Left ventricle myocardium inferior (tissue), 1 donor: ENCODE data around the gene DNAJC12. TPM values are rescaled to one million over a fixed set of nuclear protein-coding genes. Genes with fewer than 3 reads are reported as not detected.
A peak's percentile ranks its signal among the peaks of the same experiment; 100 is the strongest.
"Not testable (repeated sequence)": the region's sequence is repeated elsewhere in the genome, so short reads cannot be mapped to it uniquely, and the experiment has no call there.

ENCODE experiments used
- DNase-seq: peaks from one replicate; pipeline ENCODE4 v3.0.0-alpha.2; 2020
- H3K27ac ChIP-seq: fragments of 200-600 bp; replicated peaks from 2 replicates; pipeline ENCODE4 v1.8.0; 2021
- H3K27me3 ChIP-seq: fragments of 200-600 bp; 2 replicates; pipeline ENCODE4 v1.8.0; 2021; ENCODE audit warnings: low read depth
- H3K36me3 ChIP-seq: fragments of 200-600 bp; 2 replicates; pipeline ENCODE4 v1.8.0; 2021
- H3K4me1 ChIP-seq: fragments of 200-600 bp; 2 replicates; pipeline ENCODE4 v1.8.0; 2021
- H3K4me3 ChIP-seq: fragments of 200-600 bp; 2 replicates; pipeline ENCODE4 v1.8.0; 2021; ENCODE audit warnings: mild to moderate bottlenecking, moderate library complexity
- H3K9me3 ChIP-seq: fragments of 200-600 bp; replicated peaks from 2 replicates; pipeline ENCODE4 v1.8.0; 2021
- intact Hi-C: fragments of 100-400 bp; cut with micrococcal nuclease; formaldehyde crosslinking; loops from one replicate; pipeline ENCODE4 v1.11.0; 2022
- total RNA-seq: library from RNA; stranded (reverse); fragmentation: NEBNext Ultra II Directional; extraction: Animal tissue kit (Norgen Biotek cat#: 25700); gene quantifications from one replicate; pipeline ENCODE4 v1.2.1, GENCODE V29; 2021
- TF ChIP-seq, protein P1 (sequence below): fragments of 200-600 bp; IDR thresholded peaks from 2 replicates; pipeline ENCODE4 v1.8.0; 2021; ENCODE audit warnings: antibody characterized with exemption, mild to moderate bottlenecking, borderline replicate concordance
- donor health status: DM: no; HTN: yes; CAD: no; lungs with severe emphysema.

The DNAJC12 gene
- total RNA-seq, 1 donor from 2014 or later = 6.1 TPM

DNA sequence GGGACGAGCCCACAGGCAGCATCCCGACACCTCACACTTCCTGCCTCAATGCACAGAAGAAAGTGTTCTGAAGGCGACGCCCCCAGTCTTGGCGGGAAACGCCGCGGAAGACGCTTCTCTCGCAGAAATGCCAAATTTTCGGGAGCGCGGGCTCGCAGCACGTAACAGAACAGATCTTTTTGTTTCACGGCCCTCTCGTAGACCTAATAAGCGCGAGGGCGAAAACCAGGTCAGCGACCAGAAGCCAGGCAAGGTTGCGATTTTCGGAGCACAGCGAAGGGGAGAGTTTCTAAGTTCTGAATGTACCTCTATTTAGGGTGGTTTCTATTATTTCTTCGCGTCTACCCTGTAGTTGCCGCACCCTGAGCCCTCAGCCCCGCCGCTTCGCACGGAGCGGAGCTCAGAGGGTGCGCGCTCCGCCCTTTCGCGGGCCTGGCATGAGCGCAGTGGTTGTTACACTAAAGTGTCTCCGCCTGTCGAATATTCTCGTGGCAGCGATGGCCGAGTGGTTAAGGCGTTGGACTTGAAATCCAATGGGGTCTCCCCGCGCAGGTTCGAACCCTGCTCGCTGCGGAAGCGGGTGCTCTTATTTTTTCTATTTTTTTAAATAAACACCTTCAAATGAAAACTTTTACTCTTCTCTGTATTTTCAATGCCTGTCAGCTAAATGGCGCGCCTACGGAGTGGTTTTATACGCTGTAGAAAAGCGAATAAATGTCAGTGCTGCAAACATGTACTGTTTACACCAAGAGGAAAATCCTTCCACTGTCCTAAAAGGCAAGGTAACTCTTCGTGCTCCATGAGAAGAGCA, 73.8 kb downstream of the DNAJC12 start:
- TF ChIP-seq, protein P1, sequence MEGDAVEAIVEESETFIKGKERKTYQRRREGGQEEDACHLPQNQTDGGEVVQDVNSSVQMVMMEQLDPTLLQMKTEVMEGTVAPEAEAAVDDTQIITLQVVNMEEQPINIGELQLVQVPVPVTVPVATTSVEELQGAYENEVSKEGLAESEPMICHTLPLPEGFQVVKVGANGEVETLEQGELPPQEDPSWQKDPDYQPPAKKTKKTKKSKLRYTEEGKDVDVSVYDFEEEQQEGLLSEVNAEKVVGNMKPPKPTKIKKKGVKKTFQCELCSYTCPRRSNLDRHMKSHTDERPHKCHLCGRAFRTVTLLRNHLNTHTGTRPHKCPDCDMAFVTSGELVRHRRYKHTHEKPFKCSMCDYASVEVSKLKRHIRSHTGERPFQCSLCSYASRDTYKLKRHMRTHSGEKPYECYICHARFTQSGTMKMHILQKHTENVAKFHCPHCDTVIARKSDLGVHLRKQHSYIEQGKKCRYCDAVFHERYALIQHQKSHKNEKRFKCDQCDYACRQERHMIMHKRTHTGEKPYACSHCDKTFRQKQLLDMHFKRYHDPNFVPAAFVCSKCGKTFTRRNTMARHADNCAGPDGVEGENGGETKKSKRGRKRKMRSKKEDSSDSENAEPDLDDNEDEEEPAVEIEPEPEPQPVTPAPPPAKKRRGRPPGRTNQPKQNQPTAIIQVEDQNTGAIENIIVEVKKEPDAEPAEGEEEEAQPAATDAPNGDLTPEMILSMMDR = no peak

DNA sequence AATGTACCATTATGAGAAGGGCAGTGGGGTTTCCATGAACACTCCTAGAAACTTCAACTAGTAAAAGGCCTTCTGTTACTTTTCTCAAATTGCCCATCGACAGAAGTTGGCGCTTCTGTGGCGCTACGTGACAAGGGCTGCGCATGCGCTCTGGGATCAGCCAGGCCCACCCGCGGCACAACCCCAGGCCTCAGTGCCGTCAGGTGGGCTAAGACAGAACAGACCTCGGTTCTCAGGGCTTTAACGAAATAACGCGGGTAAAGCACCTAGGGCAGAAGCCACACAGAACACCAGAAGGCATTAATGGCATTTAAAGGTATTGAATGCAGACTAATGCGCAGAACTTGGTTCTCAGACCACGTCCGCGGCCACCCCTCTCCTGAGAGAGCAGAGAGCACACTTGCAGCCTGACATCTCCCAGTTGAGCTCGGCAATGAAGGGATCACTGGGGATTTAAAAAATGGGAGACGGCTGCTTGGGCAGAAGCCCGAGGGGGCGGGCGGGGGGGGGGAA, 74.4 kb downstream of the DNAJC12 start:
- intact Hi-C loops = no loop called here
- DNase-seq = peak; percentile 83
- no peaks in the 10 kb centered on the region for H3K9me3 ChIP-seq
- TF ChIP-seq, protein P1 = no peak
- peaks cover 17% of the 10 kb centered on the region for H3K4me1 ChIP-seq
- H3K27me3 ChIP-seq = no peaks in the 10 kb centered on the region
- H3K4me3 ChIP-seq = peak overlapping the region; percentile 81
- H3K36me3 ChIP-seq = no peaks in the 10 kb centered on the region
- peak overlapping the region; percentile 97 for H3K27ac ChIP-seq

More for the DNA sequence above, 73.8 kb downstream of the DNAJC12 start:
- DNase-seq = peak; percentile 91
- Histone ChIP-seq H3K36me3 (no peaks in the 10 kb centered on the region), H3K4me1 (peaks cover 17% of the 10 kb centered on the region), H3K4me3 (peak overlapping the region; percentile 81), H3K27me3 (no peaks in the 10 kb centered on the region), H3K27ac (peak overlapping the region; percentile 97), H3K9me3 (no peaks in the 10 kb centered on the region)
- intact Hi-C loops = no loop called here

DNA sequence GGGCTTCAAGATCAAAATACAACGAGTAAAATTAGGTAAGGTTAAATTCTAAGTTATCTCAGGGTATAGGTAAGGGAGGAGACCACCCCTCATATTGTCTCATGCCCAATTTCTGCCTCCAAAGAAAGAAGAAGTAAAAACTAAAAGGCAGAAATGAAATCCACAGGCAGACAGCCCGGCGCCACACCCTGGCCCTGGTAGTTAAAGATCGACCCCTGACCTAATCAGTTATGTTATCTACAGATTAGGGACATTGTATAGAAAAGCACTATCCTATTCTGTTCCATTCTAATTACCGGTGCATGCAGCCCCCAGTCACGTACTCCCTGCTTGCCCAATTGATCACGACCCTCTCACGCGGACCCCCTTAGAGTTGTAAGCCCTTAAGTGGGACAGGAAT, 75.4 kb downstream of the DNAJC12 start:
- H3K27ac ChIP-seq, DNase-seq, H3K9me3 ChIP-seq, H3K27me3 ChIP-seq, H3K4me3 ChIP-seq, intact Hi-C loops, H3K36me3 ChIP-seq: not testable (repeated sequence)
- H3K4me1 ChIP-seq = peaks cover 17% of the 10 kb centered on the region

DNA sequence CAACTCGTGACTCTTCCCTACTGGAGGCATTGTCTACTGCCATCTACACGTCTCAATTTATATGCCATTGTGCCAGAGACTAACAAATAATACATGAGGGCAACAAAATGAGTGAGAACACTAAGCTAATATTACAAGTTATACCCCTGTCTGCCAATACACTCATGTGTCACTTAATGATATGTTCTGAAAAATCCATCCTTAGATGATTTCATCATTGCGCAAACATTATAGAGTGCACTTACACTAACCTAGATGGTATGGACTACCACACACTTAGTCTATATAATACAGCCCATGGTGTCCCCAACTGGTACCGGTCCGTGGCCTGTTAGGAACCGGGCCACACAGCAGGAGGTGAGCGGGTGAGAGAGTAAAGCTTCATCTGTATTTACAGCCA, 77.7 kb downstream of the DNAJC12 start:
- TF ChIP-seq, protein P1 = no peak
- H3K36me3 ChIP-seq = no peaks in the 10 kb centered on the region
- H3K9me3 ChIP-seq = no peaks in the 10 kb centered on the region
- no peaks in the 10 kb centered on the region for H3K27me3 ChIP-seq
- H3K4me3 ChIP-seq = no peak overlapping the region
- peaks cover 17% of the 10 kb centered on the region for H3K4me1 ChIP-seq
- H3K27ac ChIP-seq = no peak overlapping the region
- intact Hi-C loops = no loop called here
- no peak for DNase-seq

Other genes starting within 250 kb of the DNAJC12 start
- gene CTNNA3, start 142.0 kb downstream of the DNAJC12 start, total RNA-seq = 159 TPM
- gene SIRT1, start 46.5 kb upstream of the DNAJC12 start, total RNA-seq = 10.6 TPM
- 31.9 TPM for gene HERC4, start 237.1 kb upstream of the DNAJC12 start, total RNA-seq